Breast epithelium (tissue), 4 donors: ENCODE results near the gene PEBP1. TPM values are rescaled to one million over a fixed set of nuclear protein-coding genes. Genes with fewer than 3 reads are reported as not detected.

Experiments
- DNase-seq, 2 donors: peaks; one replicate each; pipeline ENCODE4 v3.0.0-alpha.2; 2019; ENCODE audit warnings: low spot score in 2 of 2
- H3K27ac ChIP-seq, 2 donors: fragments of 200-600 bp; sonication (generic) in 1 of 2; one replicate each; pipeline ENCODE4 v1.5.1; 2016 to 2019; ENCODE audit warnings: mild to moderate bottlenecking in 1 of 2
- H3K27me3 ChIP-seq, 2 donors: fragments of 200-600 bp; sonication (generic) in 1 of 2; one replicate each; pipeline versions ENCODE4 v1.5.1 to v1.6.0; 2017 to 2019; ENCODE audit warnings: control low read depth in 1 of 2, mild to moderate bottlenecking in 1 of 2
- H3K36me3 ChIP-seq: fragments of 200-600 bp; one replicate; pipeline ENCODE4 v1.5.1; 2019
- H3K4me1 ChIP-seq, 2 donors: fragments of 200-600 bp; sonication (generic); one replicate each; pipeline ENCODE4 v1.5.1; 2016 to 2019; ENCODE audit warnings: control low read depth in 1 of 2
- H3K4me3 ChIP-seq, 3 donors: fragments of 200-600 bp; sonication (generic); 1 replicate in 2 of 3; 2 replicates in 1 of 3; pipeline ENCODE4 v1.5.1; 2016 to 2019; ENCODE audit warnings: mild to moderate bottlenecking in 3 of 3, moderate library complexity in 2 of 3
- H3K9me3 ChIP-seq, 2 donors: fragments of 200-600 bp; sonication (generic) in 1 of 2; one replicate each; pipeline ENCODE4 v1.5.1; 2016 to 2019; ENCODE audit warnings: control low read depth in 1 of 2
- CTCF ChIP-seq, 3 donors: fragments of 450-650 bp; IDR thresholded peaks; one replicate each; pipeline ENCODE4 v1.5.1; 2016 to 2017; ENCODE audit warnings: antibody characterized with exemption in 3 of 3, mild to moderate bottlenecking in 3 of 3, moderate library complexity in 3 of 3
- POLR2A ChIP-seq: fragments of 450-650 bp; IDR thresholded peaks from one replicate; pipeline ENCODE4 v1.6.1; 2016; ENCODE audit warnings: antibody characterized with exemption, mild to moderate bottlenecking, moderate library complexity
- POLR2AphosphoS5 ChIP-seq, 3 donors: sonication (generic); formaldehyde crosslinking; IDR thresholded peaks; one replicate each; pipeline ENCODE4 v1.6.1; 2017; ENCODE audit warnings: antibody characterized with exemption in 3 of 3
- intact Hi-C: fragments of 100-400 bp; cut with DNase I; formaldehyde crosslinking; loops from one replicate; pipeline ENCODE4 v1.15.1; 2023; ENCODE audit warnings: low total_unique reads
- total RNA-seq, 3 donors: library from RNA; depleted of rRNA; stranded (reverse); fragments of >200 nt; gene quantifications; one replicate each; pipeline ENCODE4 v1.1.0, GENCODE V29; 2016

Gene PEBP1
- total RNA-seq, 3 donors from 2014 or later: 373 to 507 (median 440) TPM

- peak overlapping the region; percentile 17 to 54 (median 44) for H3K4me3 ChIP-seq
- no peaks in the 10 kb centered on the region for H3K36me3 ChIP-seq
- intact Hi-C loops: no loop called here
- H3K27ac ChIP-seq: peak overlapping the region; percentile 67 to 81
- no peak for TF ChIP-seq CTCF (IDR thresholded peaks at IDR 0.05)
- TF ChIP-seq POLR2A: no peak
- no peak for TF ChIP-seq POLR2AphosphoS5 (IDR thresholded peaks at IDR 0.05)
- no peaks in the 10 kb centered on the region for H3K4me1 ChIP-seq
- H3K9me3 ChIP-seq: no peaks in the 10 kb centered on the region
- DNase-seq: no peak
- no peaks in the 10 kb centered on the region for H3K27me3 ChIP-seq
Observed at GRCh38 chr12:118190266-118190665, 54.3 kb downstream of the PEBP1 start.

GRCh38 chr12:118193477-118193876, 57.6 kb downstream of the PEBP1 start:
- no peaks in the 10 kb centered on the region for H3K36me3 ChIP-seq
- H3K4me3 ChIP-seq: no peak overlapping the region
- no peak for DNase-seq
- H3K27ac ChIP-seq: no peak overlapping the region
- no peaks in the 10 kb centered on the region for H3K9me3 ChIP-seq
- H3K27me3 ChIP-seq: no peaks in the 10 kb centered on the region
- TF ChIP-seq POLR2A (no peak), CTCF (IDR thresholded peaks at IDR 0.05) (no peak), POLR2AphosphoS5 (IDR thresholded peaks at IDR 0.05) (no peak)
- no peaks in the 10 kb centered on the region for H3K4me1 ChIP-seq
- intact Hi-C loops: no loop called here

GRCh38 chr12:118193958-118194357, 58.0 kb downstream of the PEBP1 start:
- Histone ChIP-seq H3K4me3 (no peak overlapping the region), H3K36me3 (no peaks in the 10 kb centered on the region), H3K27ac (no peak overlapping the region), H3K9me3 (no peaks in the 10 kb centered on the region), H3K27me3 (no peaks in the 10 kb centered on the region), H3K4me1 (no peaks in the 10 kb centered on the region)
- TF ChIP-seq POLR2A: no peak
- TF ChIP-seq CTCF (IDR thresholded peaks at IDR 0.05): no peak
- no peak for TF ChIP-seq POLR2AphosphoS5 (IDR thresholded peaks at IDR 0.05)
- intact Hi-C loops: no loop called here
- DNase-seq: no peak

Other genes with a start within 250 kb of the PEBP1 start
- gene KSR2, start 167.1 kb upstream of the PEBP1 start, total RNA-seq: 1 to 10 TPM in 1 of 3 donors, under 1 TPM in 2; under 0.01 to 1.9 (median 0.33) TPM
- gene RFC5, start 119.4 kb upstream of the PEBP1 start, total RNA-seq: 10 to 100 TPM in 2 of 3 donors, 1 to 10 TPM in 1; 9.3 to 19.3 (median 16.1) TPM
- 10 to 100 TPM; 26.2 to 51.4 (median 40.0) TPM for gene WSB2, start 74.9 kb upstream of the PEBP1 start, total RNA-seq
- 10 to 100 TPM; 30.2 to 39.3 (median 34.1) TPM for gene VSIG10, start 32.1 kb upstream of the PEBP1 start, total RNA-seq
- 10 to 100 TPM; 43.5 to 57.8 (median 46.9) TPM for gene TAOK3, start 236.8 kb downstream of the PEBP1 start, total RNA-seq
- gene SUDS3, start 240.4 kb downstream of the PEBP1 start, total RNA-seq: 10 to 100 TPM; 38.9 to 66.3 (median 47.2) TPM